Limb (tissue), 2 donors: ENCODE data around the gene RAB10.
"Not testable (repeated sequence)": the region's sequence is repeated elsewhere in the genome, so short reads cannot be mapped to it uniquely, and the experiment has no call there.

ENCODE experiments used
- DNase-seq, 2 donors: peaks; one replicate each; pipeline ENCODE4 v3.0.0-alpha.2; 2016; ENCODE audit errors: extremely low spot score in 2 of 2

The RAB10 gene

GRCh38 chr2:26033818-26034636 lies at the start of gene RAB10:
TSS of gene RAB10 (plus strand) at chr2:26034084. CDS start at chr2:26034609, 525 bp downstream.
- peak; percentile 97 for DNase-seq

- DNase-seq: no peak
Measured at GRCh38 chr2:25988134-25988533, 45.8 kb upstream of the RAB10 start.

- no peak for DNase-seq
Measured at GRCh38 chr2:25989154-25989553, 44.7 kb upstream of the RAB10 start.

GRCh38 chr2:25991965-25992364 lies 41.9 kb upstream of the RAB10 start:
- DNase-seq: no peak

GRCh38 chr2:25992556-25992955 lies 41.3 kb upstream of the RAB10 start:
- DNase-seq: no peak

- DNase-seq: no peak
Measured at GRCh38 chr2:25993049-25993448, 40.8 kb upstream of the RAB10 start.

- DNase-seq: no peak
Measured at GRCh38 chr2:25994509-25994908, 39.4 kb upstream of the RAB10 start.

- DNase-seq: no peak
Measured at GRCh38 chr2:25996844-25997243, 37.0 kb upstream of the RAB10 start.

- not testable (repeated sequence) for DNase-seq
Measured at GRCh38 chr2:25998816-25999383, 35.0 kb upstream of the RAB10 start.

GRCh38 chr2:25999406-25999805 lies 34.5 kb upstream of the RAB10 start:
- DNase-seq: not testable (repeated sequence)

GRCh38 chr2:26000561-26001082 lies 33.3 kb upstream of the RAB10 start:
- no peak for DNase-seq

GRCh38 chr2:26001743-26002351 lies 32.0 kb upstream of the RAB10 start:
- DNase-seq: peak in 1 of 2 donors; percentile 52

GRCh38 chr2:26002632-26003310 lies 31.1 kb upstream of the RAB10 start:
- DNase-seq: no peak

- no peak for DNase-seq
Measured at GRCh38 chr2:26008095-26008494, 25.8 kb upstream of the RAB10 start.

GRCh38 chr2:26008851-26009566 lies 24.9 kb upstream of the RAB10 start:
- no peak for DNase-seq

- DNase-seq: no peak
Measured at GRCh38 chr2:26009567-26009963, 24.3 kb upstream of the RAB10 start.

GRCh38 chr2:26010943-26011342 lies 22.9 kb upstream of the RAB10 start:
- no peak for DNase-seq

- no peak for DNase-seq
Measured at GRCh38 chr2:26011609-26011989, 22.3 kb upstream of the RAB10 start.

GRCh38 chr2:26011990-26012856 lies 21.7 kb upstream of the RAB10 start:
- DNase-seq: no peak

- DNase-seq: no peak
Measured at GRCh38 chr2:26013668-26014067, 20.2 kb upstream of the RAB10 start.
